ENCODE data around the gene FASTK.

The FASTK gene

DNA sequence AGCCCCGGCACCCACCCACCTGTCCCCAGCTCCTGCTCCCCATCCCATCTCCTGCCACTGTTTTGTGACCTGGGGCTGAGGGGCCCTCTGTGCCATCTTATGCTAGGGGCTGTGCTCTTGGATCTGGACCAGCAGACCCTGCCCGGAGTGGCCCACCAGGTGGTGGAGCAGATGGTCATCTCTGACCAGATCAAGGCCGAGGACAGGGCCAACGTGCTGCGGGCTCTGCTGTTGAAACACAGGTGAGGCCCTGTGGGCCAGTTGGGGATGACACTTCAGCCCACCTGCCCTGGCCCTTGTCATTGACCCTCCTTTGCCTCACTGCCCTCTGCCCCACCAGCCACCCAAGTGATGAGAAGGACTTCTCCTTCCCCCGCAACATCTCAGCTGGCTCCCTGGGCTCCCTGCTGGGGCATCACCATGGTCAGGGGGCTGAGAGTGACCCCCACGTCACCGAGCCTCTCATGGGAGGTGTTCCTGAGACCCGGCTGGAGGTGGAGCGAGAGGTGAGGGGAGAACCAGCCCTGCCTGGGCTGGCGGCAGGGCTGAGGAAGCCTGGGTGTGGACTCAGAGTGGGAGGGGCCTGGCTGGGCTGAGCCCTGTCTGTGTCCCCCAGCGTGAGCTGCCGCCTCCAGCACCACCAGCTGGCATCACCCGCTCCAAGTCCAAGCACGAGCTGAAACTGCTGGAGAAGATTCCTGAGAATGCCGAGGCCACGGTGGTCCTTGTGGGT lies 10.6 kb downstream of the FASTK start:
- Histone ChIP-seq H2AFZ (ENCODE audit: low read depth, low read length) (no peak overlapping the region), H2BK12ac (ENCODE audit: low read length in 2 of 2) (no peak overlapping the region), H3K18ac (ENCODE audit: low read depth in 1 of 2, low read length in 2 of 2) (no peak overlapping the region), H3K9ac (ENCODE audit: low read length) (no peak overlapping the region), H3K14ac (ENCODE audit: low read length in 2 of 2) (no peak overlapping the region), H4K91ac (ENCODE audit: low read length) (no peak overlapping the region), H3K79me1 (replicated peaks; ENCODE audit: low read length, poor library complexity, severe bottlenecking) (peaks cover 52% of the 10 kb centered on the region), H3K4me3 (ENCODE audit: insufficient read depth in 1 of 2, low read depth in 1 of 2, low read length in 2 of 2) (no peak overlapping the region), H2BK15ac (ENCODE audit: low read depth, poor library complexity, severe bottlenecking) (no peak overlapping the region), H2AK5ac (ENCODE audit: low read length, severe bottlenecking) (no peak overlapping the region), H3K9me3 (ENCODE audit: control insufficient read depth, low read length) (no peaks in the 10 kb centered on the region), H3K4me1 (ENCODE audit: control insufficient read depth, insufficient read depth, low read depth, low read length) (peaks cover 16% of the 10 kb centered on the region), H2BK5ac (ENCODE audit: low read depth, low read length, poor library complexity, severe bottlenecking) (no peak overlapping the region), H3K4me2 (ENCODE audit: low read length, poor library complexity, severe bottlenecking) (no peak overlapping the region), H3K27me3 (ENCODE audit: control insufficient read depth in 1 of 2, insufficient read depth in 1 of 2, low read length in 2 of 2) (no peaks in the 10 kb centered on the region), H2BK120ac (ENCODE audit: low read depth, low read length) (no peak overlapping the region), H3K27ac (ENCODE audit: low read length, poor library complexity, severe bottlenecking) (no peak overlapping the region), H4K8ac (ENCODE audit: low read length) (no peak overlapping the region), H3K36me3 (ENCODE audit: control insufficient read depth in 1 of 2, insufficient read depth in 2 of 2, low read depth in 1 of 2, low read length in 2 of 2) (peaks cover 86 to 92% of the 10 kb centered on the region in 2 experiments), H3K4ac (ENCODE audit: low read depth in 1 of 2, low read length in 2 of 2) (no peak overlapping the region), H3K23ac (ENCODE audit: low read length in 2 of 2) (no peak overlapping the region)
- 98% methylated on average over 17 of the region's 17 CpGs for WGBS
- no peak for DNase-seq

DNA sequence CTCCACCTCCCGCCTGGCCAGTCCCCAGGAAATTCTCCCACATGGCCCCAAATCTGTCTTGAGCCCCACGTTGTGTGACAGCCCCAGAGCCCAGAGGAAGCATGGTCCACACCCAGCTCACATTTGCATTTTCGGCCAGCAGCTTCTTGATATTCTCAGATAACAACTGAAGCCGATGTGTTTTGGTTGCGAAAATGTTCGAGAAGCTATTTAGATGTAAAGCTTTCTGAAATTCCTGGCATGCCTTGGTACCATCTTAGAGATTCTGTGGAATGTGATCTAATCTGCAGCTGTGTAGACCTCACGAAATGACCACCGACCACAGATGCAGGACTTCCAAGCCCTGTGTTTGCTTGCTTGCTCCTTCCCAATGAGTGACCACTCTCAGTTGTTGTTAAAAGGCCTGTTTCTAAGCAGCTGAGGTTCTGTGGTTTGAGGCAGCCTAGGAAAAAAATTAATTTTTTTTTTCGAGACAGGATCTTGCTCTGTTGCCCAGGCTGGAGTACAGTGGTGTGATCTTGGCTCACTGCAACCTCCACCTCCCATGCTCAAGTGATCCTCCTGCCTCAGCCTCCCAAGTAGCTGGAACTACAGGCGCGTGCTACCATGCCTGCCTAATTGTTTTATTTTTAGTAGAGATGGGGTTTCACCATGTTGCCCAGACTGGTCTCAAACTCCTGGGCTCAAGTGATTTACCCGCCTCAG lies 12.4 kb downstream of the FASTK start:
- no peaks in the 10 kb centered on the region for H3K27me3 ChIP-seq (ENCODE audit: control insufficient read depth in 1 of 2, insufficient read depth in 1 of 2, low read length in 2 of 2)
- H3K79me1 ChIP-seq (replicated peaks; ENCODE audit: low read length, poor library complexity, severe bottlenecking), result peaks cover 52% of the 10 kb centered on the region
- no peak overlapping the region for H3K4ac ChIP-seq (ENCODE audit: low read depth in 1 of 2, low read length in 2 of 2)
- WGBS, result 53% methylated on average over 12 of the region's 12 CpGs
- peak overlapping the region; percentile 90 for H3K27ac ChIP-seq (ENCODE audit: low read length, poor library complexity, severe bottlenecking)
- no peak overlapping the region for H2BK15ac ChIP-seq (ENCODE audit: low read depth, poor library complexity, severe bottlenecking)
- H4K91ac ChIP-seq (ENCODE audit: low read length), result peak overlapping the region; percentile 49
- no peak overlapping the region for H2AFZ ChIP-seq (ENCODE audit: low read depth, low read length)
- DNase-seq, result peak; percentile 82
- H3K4me3 ChIP-seq (ENCODE audit: insufficient read depth in 1 of 2, low read depth in 1 of 2, low read length in 2 of 2), result no peak overlapping the region
- H3K23ac ChIP-seq (ENCODE audit: low read length in 2 of 2), result no peak overlapping the region
- peaks cover 27% of the 10 kb centered on the region for H3K4me1 ChIP-seq (ENCODE audit: control insufficient read depth, insufficient read depth, low read depth, low read length)
- no peak overlapping the region for H3K9ac ChIP-seq (ENCODE audit: low read length)
- peak overlapping the region; percentile 34 for H3K4me2 ChIP-seq (ENCODE audit: low read length, poor library complexity, severe bottlenecking)
- H3K36me3 ChIP-seq (ENCODE audit: control insufficient read depth in 1 of 2, insufficient read depth in 2 of 2, low read depth in 1 of 2, low read length in 2 of 2), result peaks cover 81 to 90% of the 10 kb centered on the region in 2 experiments
- H2BK5ac ChIP-seq (ENCODE audit: low read depth, low read length, poor library complexity, severe bottlenecking), result peak overlapping the region; percentile 36
- no peak overlapping the region for H4K8ac ChIP-seq (ENCODE audit: low read length)
- H2AK5ac ChIP-seq (ENCODE audit: low read length, severe bottlenecking), result no peak overlapping the region
- H2BK120ac ChIP-seq (ENCODE audit: low read depth, low read length), result peak overlapping the region; percentile 45
- no peak overlapping the region for H3K14ac ChIP-seq (ENCODE audit: low read length in 2 of 2)
- H3K18ac ChIP-seq (ENCODE audit: low read depth in 1 of 2, low read length in 2 of 2), result peak overlapping the region in 1 of 2 experiments; percentile 16
- no peaks in the 10 kb centered on the region for H3K9me3 ChIP-seq (ENCODE audit: control insufficient read depth, low read length)
- H2BK12ac ChIP-seq (ENCODE audit: low read length in 2 of 2), result peak overlapping the region in 1 of 2 experiments; percentile 55

DNA sequence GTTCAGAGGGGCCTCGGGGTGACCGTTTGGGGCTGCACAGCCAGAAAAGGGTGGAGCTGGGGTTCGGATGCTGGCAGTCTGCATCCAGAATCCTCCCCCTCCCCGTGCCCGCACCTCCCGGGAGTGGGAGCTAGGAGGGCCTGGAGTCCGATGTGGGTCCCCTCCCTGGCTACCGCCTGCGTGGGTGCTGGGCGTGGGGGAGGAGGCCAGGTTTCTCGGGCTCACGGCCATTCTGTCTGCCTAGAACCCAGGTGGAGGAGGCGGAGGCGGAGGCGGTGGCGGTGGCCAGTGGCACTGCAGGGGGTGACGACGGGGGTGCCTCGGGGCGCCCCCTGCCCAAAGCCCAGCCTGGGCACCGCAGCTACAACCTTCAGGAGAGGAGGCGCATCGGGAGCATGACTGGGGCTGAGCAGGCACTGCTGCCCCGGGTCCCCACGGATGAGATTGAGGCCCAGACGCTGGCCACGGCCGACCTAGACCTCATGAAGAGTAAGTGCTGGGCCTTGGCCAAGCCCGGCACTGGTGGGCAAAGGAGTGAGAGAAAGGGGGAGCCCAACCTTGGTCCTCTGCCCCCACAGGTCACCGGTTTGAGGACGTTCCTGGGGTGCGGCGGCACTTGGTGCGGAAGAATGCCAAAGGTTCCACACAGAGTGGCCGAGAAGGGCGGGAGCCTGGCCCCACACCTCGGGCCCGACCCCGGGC lies 14.2 kb downstream of the FASTK start:
- Histone ChIP-seq H3K27me3 (ENCODE audit: control insufficient read depth in 1 of 2, insufficient read depth in 1 of 2, low read length in 2 of 2) (no peaks in the 10 kb centered on the region), H3K79me1 (replicated peaks; ENCODE audit: low read length, poor library complexity, severe bottlenecking) (peaks cover 45% of the 10 kb centered on the region), H2BK12ac (ENCODE audit: low read length in 2 of 2) (no peak overlapping the region), H4K91ac (ENCODE audit: low read length) (no peak overlapping the region), H3K9me3 (ENCODE audit: control insufficient read depth, low read length) (no peaks in the 10 kb centered on the region), H2BK5ac (ENCODE audit: low read depth, low read length, poor library complexity, severe bottlenecking) (no peak overlapping the region), H3K27ac (ENCODE audit: low read length, poor library complexity, severe bottlenecking) (no peak overlapping the region), H2AK5ac (ENCODE audit: low read length, severe bottlenecking) (peak overlapping the region; percentile 6), H4K8ac (ENCODE audit: low read length) (no peak overlapping the region), H3K23ac (ENCODE audit: low read length in 2 of 2) (no peak overlapping the region), H3K4me2 (ENCODE audit: low read length, poor library complexity, severe bottlenecking) (no peak overlapping the region), H3K4ac (ENCODE audit: low read depth in 1 of 2, low read length in 2 of 2) (no peak overlapping the region), H3K14ac (ENCODE audit: low read length in 2 of 2) (no peak overlapping the region), H3K4me1 (ENCODE audit: control insufficient read depth, insufficient read depth, low read depth, low read length) (peaks cover 40% of the 10 kb centered on the region), H3K36me3 (ENCODE audit: control insufficient read depth in 1 of 2, insufficient read depth in 2 of 2, low read depth in 1 of 2, low read length in 2 of 2) (peaks cover 72 to 76% of the 10 kb centered on the region in 2 experiments), H2BK120ac (ENCODE audit: low read depth, low read length) (no peak overlapping the region), H3K4me3 (ENCODE audit: insufficient read depth in 1 of 2, low read depth in 1 of 2, low read length in 2 of 2) (no peak overlapping the region), H2BK15ac (ENCODE audit: low read depth, poor library complexity, severe bottlenecking) (no peak overlapping the region), H2AFZ (ENCODE audit: low read depth, low read length) (no peak overlapping the region), H3K9ac (ENCODE audit: low read length) (no peak overlapping the region), H3K18ac (ENCODE audit: low read depth in 1 of 2, low read length in 2 of 2) (no peak overlapping the region)
- DNase-seq, result no peak
- WGBS, result 94% methylated on average over 39 of the region's 39 CpGs

DNA sequence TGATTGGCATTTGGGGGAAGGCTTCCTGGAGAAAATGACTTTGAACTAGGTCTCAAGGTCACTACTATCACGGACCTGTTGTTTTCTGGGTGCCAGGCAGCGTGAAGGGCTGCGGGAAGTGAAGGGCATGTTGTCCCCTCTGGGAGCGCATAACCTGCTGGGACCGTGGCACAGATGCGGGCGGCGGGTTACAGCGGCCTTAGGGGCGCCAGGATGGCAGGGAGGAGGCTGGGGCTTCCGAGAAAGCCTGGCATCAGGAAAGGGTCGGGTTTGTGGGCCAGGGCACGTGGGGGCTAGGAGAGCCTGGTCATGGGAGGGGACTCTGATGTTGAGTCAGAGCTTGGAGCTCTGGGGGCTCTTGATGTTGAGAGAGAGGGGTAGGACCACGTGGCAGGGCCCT lies 15.1 kb downstream of the FASTK start:
- 97% methylated on average over 14 of the region's 14 CpGs for WGBS
- H3K27me3 ChIP-seq (ENCODE audit: control insufficient read depth in 1 of 2, insufficient read depth in 1 of 2, low read length in 2 of 2), result no peaks in the 10 kb centered on the region

More for the DNA sequence above, 15.1 kb downstream of the FASTK start:
- Histone ChIP-seq H3K14ac (ENCODE audit: low read length in 2 of 2) (no peak overlapping the region), H3K18ac (ENCODE audit: low read depth in 1 of 2, low read length in 2 of 2) (no peak overlapping the region), H4K8ac (ENCODE audit: low read length) (no peak overlapping the region), H3K4ac (ENCODE audit: low read depth in 1 of 2, low read length in 2 of 2) (no peak overlapping the region), H3K4me2 (ENCODE audit: low read length, poor library complexity, severe bottlenecking) (no peak overlapping the region), H2BK5ac (ENCODE audit: low read depth, low read length, poor library complexity, severe bottlenecking) (no peak overlapping the region), H2AFZ (ENCODE audit: low read depth, low read length) (no peak overlapping the region), H4K91ac (ENCODE audit: low read length) (no peak overlapping the region), H3K4me3 (ENCODE audit: insufficient read depth in 1 of 2, low read depth in 1 of 2, low read length in 2 of 2) (no peak overlapping the region), H3K9ac (ENCODE audit: low read length) (no peak overlapping the region), H2AK5ac (ENCODE audit: low read length, severe bottlenecking) (no peak overlapping the region), H3K36me3 (ENCODE audit: control insufficient read depth in 1 of 2, insufficient read depth in 2 of 2, low read depth in 1 of 2, low read length in 2 of 2) (peaks cover 64 to 67% of the 10 kb centered on the region in 2 experiments), H2BK12ac (ENCODE audit: low read length in 2 of 2) (no peak overlapping the region), H2BK120ac (ENCODE audit: low read depth, low read length) (no peak overlapping the region), H2BK15ac (ENCODE audit: low read depth, poor library complexity, severe bottlenecking) (no peak overlapping the region), H3K9me3 (ENCODE audit: control insufficient read depth, low read length) (no peaks in the 10 kb centered on the region), H3K27ac (ENCODE audit: low read length, poor library complexity, severe bottlenecking) (no peak overlapping the region), H3K4me1 (ENCODE audit: control insufficient read depth, insufficient read depth, low read depth, low read length) (peaks cover 49% of the 10 kb centered on the region), H3K79me1 (replicated peaks; ENCODE audit: low read length, poor library complexity, severe bottlenecking) (peaks cover 36% of the 10 kb centered on the region), H3K23ac (ENCODE audit: low read length in 2 of 2) (no peak overlapping the region)
- DNase-seq, result no peak
